ENCODE data around the gene TCF4. TPM values are rescaled to one million over a fixed set of nuclear protein-coding genes. Genes with fewer than 3 reads are reported as not detected.

TCF4 gene
- polyA plus RNA-seq, 1 experiment = 47.3 TPM

DNA sequence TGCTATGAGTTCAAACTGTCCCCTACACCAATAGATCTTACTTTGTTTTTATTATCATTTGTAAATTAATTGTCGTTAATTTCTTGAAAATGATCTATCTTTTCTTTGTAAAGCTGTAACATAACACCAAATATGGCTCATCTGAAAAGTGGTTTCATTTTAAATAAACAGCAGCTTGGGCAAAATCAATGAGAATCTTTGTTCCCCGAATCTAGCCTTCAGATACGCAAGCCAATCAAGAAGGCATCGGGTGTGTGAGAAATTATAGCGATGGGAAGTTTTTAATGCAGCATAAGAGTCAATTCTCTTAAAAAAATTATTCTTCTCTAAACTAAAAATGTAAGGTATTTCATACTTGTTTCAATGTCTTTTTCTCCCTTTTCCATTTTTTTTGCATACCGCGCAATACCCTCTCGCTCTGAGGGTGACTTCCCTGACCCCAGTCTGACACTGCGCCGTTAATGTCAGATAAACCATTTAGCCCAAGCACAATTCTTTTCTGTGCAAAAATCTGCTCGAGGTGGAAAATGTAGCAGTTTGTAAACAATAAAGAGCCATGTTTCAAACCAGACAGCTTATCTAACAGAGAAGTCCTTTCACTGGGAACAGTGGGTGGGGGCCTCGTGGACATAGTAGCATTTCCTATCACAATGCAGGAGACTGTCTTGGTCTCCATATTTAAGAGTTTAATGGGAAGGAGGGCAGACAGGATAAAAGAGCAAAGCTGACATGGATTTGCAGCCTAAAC, 129.4 kb downstream of the TCF4 start:
- ChIA-PET CTCF (no interaction called here), POLR2A (no interaction called here)
- DNase-seq (ENCODE audit: low read depth, low spot score) = no peak
- H3K27me3 ChIP-seq (ENCODE audit: control insufficient read depth, insufficient read depth, low read length) = no peaks in the 10 kb centered on the region
- no peaks in the 10 kb centered on the region for H3K9me3 ChIP-seq (ENCODE audit: control insufficient read depth, insufficient read depth, low read length)
- no peak overlapping the region for H3K4me3 ChIP-seq (ENCODE audit: low read depth, low read length)
- H3K27ac ChIP-seq (ENCODE audit: low read depth, low read length) = no peak overlapping the region
- TF ChIP-seq, protein P1, sequence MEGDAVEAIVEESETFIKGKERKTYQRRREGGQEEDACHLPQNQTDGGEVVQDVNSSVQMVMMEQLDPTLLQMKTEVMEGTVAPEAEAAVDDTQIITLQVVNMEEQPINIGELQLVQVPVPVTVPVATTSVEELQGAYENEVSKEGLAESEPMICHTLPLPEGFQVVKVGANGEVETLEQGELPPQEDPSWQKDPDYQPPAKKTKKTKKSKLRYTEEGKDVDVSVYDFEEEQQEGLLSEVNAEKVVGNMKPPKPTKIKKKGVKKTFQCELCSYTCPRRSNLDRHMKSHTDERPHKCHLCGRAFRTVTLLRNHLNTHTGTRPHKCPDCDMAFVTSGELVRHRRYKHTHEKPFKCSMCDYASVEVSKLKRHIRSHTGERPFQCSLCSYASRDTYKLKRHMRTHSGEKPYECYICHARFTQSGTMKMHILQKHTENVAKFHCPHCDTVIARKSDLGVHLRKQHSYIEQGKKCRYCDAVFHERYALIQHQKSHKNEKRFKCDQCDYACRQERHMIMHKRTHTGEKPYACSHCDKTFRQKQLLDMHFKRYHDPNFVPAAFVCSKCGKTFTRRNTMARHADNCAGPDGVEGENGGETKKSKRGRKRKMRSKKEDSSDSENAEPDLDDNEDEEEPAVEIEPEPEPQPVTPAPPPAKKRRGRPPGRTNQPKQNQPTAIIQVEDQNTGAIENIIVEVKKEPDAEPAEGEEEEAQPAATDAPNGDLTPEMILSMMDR (IDR thresholded peaks at IDR 0.05; ENCODE audit: low read depth, low read length) = no peak

DNA sequence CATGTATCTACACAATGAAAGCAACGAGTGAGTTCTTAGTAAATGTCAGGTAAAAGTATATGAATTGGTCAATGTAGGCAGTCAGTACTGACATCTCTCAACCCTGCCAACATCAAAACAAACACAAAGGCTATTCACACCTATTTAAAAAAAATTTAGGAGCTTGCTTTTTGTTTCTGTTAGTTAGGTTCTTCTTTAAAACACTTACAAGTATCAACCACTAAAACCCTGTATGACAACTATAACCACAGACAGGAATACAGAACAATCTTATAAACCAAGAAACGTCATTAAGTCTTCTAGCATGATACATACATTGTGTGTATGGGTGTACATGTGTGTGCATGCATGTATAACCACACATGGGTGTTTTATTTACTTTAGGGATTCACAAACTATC, 131.0 kb downstream of the TCF4 start:
- ChIA-PET POLR2A (no interaction called here), CTCF (no interaction called here)
- Histone ChIP-seq H3K9me3 (ENCODE audit: control insufficient read depth, insufficient read depth, low read length) (no peaks in the 10 kb centered on the region), H3K27me3 (ENCODE audit: control insufficient read depth, insufficient read depth, low read length) (no peaks in the 10 kb centered on the region), H3K4me3 (ENCODE audit: low read depth, low read length) (no peak overlapping the region), H3K27ac (ENCODE audit: low read depth, low read length) (no peak overlapping the region)
- no peak for DNase-seq (ENCODE audit: low read depth, low spot score)
- TF ChIP-seq, protein P1 (IDR thresholded peaks at IDR 0.05; ENCODE audit: low read depth, low read length) = no peak

DNA sequence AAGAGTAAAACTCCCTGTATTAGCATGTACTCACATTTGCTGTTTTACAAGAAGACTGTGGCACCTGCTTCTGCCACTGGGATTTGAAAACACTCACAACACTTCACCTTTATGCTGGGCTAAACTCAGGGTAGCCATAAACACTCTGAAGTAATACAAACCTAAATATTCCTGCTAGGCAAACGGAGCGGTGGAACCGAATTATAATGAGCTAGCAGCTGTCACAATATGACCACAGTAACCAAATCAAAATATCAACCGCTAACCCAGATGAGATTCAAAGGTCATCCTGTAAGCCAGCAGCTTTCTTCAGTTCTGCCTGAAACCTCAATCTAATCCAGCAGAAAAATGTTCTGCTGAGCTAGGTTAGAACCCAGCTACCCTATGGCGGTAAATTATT, 132.1 kb downstream of the TCF4 start:
- Histone ChIP-seq H3K27ac (ENCODE audit: low read depth, low read length) (no peak overlapping the region), H3K9me3 (ENCODE audit: control insufficient read depth, insufficient read depth, low read length) (no peaks in the 10 kb centered on the region), H3K27me3 (ENCODE audit: control insufficient read depth, insufficient read depth, low read length) (no peaks in the 10 kb centered on the region), H3K4me3 (ENCODE audit: low read depth, low read length) (no peak overlapping the region)
- TF ChIP-seq, protein P1 (IDR thresholded peaks at IDR 0.05; ENCODE audit: low read depth, low read length) = no peak
- POLR2A ChIA-PET = interaction anchor here (0.9 kb wide), 1 partner anchor 33 kb away, joined by 3 read pairs; no protein-coding TSS in a partner anchor
- DNase-seq (ENCODE audit: low read depth, low spot score) = no peak
- CTCF ChIA-PET = interaction anchor here (0.7 kb wide), 1 partner anchor 835 kb away, joined by 5 read pairs; no protein-coding TSS in a partner anchor

DNA sequence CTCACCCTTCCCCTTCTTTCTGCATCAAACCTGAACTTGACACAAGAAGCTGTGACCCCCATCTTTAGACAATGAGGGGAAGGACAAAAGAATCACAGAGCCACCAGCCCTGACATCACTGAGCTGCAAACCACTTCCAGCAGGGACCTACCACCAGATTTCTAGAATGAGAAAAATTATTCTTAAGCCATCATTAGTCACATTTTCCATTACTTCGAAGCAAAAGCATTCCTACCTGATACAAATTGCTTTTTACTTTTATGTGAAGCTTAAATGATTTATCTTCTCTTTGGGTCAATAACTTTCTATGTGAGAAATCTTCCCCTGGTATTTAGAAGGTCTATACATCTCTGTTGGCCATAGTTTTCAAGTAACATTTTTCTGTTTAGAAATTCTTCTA, 134.8 kb downstream of the TCF4 start:
- no peak overlapping the region for H3K27ac ChIP-seq (ENCODE audit: low read depth, low read length)
- TF ChIP-seq, protein P1 (IDR thresholded peaks at IDR 0.05; ENCODE audit: low read depth, low read length) = no peak
- no peak overlapping the region for H3K4me3 ChIP-seq (ENCODE audit: low read depth, low read length)
- POLR2A ChIA-PET = no interaction called here
- CTCF ChIA-PET = interaction anchor here (0.6 to 0.7 kb wide), 2 partner anchors 38 to 41 kb away, joined by 3 read pairs; no protein-coding TSS in a partner anchor
- DNase-seq (ENCODE audit: low read depth, low spot score) = no peak
- H3K9me3 ChIP-seq (ENCODE audit: control insufficient read depth, insufficient read depth, low read length) = no peaks in the 10 kb centered on the region
- H3K27me3 ChIP-seq (ENCODE audit: control insufficient read depth, insufficient read depth, low read length) = no peaks in the 10 kb centered on the region

DNA sequence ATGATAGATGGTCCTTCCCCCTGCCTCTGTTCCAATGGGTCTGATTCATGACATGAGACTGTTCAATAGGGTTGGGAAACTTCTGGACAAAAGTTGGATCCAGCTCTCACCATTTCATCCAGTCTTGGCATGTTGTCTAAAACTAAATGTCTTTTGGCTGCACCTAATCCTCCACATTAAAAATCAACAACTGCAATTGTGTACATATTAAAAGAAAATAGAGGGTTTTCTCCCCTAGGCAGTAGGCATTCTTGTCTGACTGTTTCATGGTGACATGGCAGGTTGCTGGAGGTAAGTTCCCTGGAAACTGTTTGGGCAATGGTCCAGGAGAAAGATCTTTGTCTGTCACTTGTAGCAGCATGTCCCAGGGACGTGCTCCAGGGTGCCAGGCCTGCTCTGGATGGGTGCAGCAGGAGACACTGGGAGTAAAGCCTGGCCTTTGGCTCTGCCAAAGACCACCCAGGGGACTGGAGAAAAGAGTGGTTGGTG, 135.8 kb downstream of the TCF4 start:
- no peak overlapping the region for H3K4me3 ChIP-seq (ENCODE audit: low read depth, low read length)
- no peaks in the 10 kb centered on the region for H3K9me3 ChIP-seq (ENCODE audit: control insufficient read depth, insufficient read depth, low read length)
- no peak for DNase-seq (ENCODE audit: low read depth, low spot score)
- TF ChIP-seq, protein P1 (IDR thresholded peaks at IDR 0.05; ENCODE audit: low read depth, low read length) = no peak
- CTCF ChIA-PET = no interaction called here
- H3K27me3 ChIP-seq (ENCODE audit: control insufficient read depth, insufficient read depth, low read length) = no peaks in the 10 kb centered on the region
- no peak overlapping the region for H3K27ac ChIP-seq (ENCODE audit: low read depth, low read length)
- POLR2A ChIA-PET = no interaction called here

All from AG04450 (cell line).